ENCODE data around the gene CACNA1S. TPM values are rescaled to one million over a fixed set of nuclear protein-coding genes. Genes with fewer than 3 reads are reported as not detected.

CACNA1S gene
- total and polyA plus RNA-seq, 2 of the 8 experiments (the other 6 are each of a cell fraction or from before 2014, with no cell fraction given): 0.06 TPM; not detected in 1

DNA sequence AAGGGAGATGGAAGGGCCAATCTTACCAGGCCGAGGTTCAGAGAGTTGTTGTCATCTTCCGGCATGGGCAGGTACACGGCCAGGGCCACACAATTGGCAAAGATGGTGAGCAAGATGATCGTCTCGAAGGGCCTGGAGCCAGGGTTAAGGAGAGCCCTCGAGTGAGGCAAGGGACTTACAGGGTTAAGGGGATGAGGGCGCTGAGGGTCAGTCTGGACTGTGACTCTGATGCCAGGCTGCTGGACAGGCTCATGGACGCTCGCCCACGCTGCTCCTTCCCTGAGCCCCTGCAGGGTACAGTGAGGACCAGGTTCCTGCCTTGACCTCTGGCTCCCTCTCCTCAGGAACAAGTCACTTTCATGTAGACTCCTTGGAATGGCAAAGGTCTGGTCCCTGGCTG, 2.1 kb downstream of the CACNA1S start (continued):
- TF ChIP-seq, protein P1, sequence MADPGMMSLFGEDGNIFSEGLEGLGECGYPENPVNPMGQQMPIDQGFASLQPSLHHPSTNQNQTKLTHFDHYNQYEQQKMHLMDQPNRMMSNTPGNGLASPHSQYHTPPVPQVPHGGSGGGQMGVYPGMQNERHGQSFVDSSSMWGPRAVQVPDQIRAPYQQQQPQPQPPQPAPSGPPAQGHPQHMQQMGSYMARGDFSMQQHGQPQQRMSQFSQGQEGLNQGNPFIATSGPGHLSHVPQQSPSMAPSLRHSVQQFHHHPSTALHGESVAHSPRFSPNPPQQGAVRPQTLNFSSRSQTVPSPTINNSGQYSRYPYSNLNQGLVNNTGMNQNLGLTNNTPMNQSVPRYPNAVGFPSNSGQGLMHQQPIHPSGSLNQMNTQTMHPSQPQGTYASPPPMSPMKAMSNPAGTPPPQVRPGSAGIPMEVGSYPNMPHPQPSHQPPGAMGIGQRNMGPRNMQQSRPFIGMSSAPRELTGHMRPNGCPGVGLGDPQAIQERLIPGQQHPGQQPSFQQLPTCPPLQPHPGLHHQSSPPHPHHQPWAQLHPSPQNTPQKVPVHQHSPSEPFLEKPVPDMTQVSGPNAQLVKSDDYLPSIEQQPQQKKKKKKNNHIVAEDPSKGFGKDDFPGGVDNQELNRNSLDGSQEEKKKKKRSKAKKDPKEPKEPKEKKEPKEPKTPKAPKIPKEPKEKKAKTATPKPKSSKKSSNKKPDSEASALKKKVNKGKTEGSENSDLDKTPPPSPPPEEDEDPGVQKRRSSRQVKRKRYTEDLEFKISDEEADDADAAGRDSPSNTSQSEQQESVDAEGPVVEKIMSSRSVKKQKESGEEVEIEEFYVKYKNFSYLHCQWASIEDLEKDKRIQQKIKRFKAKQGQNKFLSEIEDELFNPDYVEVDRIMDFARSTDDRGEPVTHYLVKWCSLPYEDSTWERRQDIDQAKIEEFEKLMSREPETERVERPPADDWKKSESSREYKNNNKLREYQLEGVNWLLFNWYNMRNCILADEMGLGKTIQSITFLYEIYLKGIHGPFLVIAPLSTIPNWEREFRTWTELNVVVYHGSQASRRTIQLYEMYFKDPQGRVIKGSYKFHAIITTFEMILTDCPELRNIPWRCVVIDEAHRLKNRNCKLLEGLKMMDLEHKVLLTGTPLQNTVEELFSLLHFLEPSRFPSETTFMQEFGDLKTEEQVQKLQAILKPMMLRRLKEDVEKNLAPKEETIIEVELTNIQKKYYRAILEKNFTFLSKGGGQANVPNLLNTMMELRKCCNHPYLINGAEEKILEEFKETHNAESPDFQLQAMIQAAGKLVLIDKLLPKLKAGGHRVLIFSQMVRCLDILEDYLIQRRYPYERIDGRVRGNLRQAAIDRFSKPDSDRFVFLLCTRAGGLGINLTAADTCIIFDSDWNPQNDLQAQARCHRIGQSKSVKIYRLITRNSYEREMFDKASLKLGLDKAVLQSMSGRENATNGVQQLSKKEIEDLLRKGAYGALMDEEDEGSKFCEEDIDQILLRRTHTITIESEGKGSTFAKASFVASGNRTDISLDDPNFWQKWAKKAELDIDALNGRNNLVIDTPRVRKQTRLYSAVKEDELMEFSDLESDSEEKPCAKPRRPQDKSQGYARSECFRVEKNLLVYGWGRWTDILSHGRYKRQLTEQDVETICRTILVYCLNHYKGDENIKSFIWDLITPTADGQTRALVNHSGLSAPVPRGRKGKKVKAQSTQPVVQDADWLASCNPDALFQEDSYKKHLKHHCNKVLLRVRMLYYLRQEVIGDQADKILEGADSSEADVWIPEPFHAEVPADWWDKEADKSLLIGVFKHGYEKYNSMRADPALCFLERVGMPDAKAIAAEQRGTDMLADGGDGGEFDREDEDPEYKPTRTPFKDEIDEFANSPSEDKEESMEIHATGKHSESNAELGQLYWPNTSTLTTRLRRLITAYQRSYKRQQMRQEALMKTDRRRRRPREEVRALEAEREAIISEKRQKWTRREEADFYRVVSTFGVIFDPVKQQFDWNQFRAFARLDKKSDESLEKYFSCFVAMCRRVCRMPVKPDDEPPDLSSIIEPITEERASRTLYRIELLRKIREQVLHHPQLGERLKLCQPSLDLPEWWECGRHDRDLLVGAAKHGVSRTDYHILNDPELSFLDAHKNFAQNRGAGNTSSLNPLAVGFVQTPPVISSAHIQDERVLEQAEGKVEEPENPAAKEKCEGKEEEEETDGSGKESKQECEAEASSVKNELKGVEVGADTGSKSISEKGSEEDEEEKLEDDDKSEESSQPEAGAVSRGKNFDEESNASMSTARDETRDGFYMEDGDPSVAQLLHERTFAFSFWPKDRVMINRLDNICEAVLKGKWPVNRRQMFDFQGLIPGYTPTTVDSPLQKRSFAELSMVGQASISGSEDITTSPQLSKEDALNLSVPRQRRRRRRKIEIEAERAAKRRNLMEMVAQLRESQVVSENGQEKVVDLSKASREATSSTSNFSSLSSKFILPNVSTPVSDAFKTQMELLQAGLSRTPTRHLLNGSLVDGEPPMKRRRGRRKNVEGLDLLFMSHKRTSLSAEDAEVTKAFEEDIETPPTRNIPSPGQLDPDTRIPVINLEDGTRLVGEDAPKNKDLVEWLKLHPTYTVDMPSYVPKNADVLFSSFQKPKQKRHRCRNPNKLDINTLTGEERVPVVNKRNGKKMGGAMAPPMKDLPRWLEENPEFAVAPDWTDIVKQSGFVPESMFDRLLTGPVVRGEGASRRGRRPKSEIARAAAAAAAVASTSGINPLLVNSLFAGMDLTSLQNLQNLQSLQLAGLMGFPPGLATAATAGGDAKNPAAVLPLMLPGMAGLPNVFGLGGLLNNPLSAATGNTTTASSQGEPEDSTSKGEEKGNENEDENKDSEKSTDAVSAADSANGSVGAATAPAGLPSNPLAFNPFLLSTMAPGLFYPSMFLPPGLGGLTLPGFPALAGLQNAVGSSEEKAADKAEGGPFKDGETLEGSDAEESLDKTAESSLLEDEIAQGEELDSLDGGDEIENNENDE (IDR thresholded peaks at IDR 0.05; ENCODE audit: insufficient replicate concordance, low read length): no peak
- no peak for TF ChIP-seq SP1 (IDR thresholded peaks at IDR 0.05; ENCODE audit: low read depth, low read length)
- TF ChIP-seq RFX5 (IDR thresholded peaks at IDR 0.05; ENCODE audit: borderline replicate concordance, low read depth, low read length): no peak

Data from H1 (cell line).